Endothelial cell (in vitro differentiated cells): ENCODE data around the gene PLXNA2. TPM values are rescaled to one million over a fixed set of nuclear protein-coding genes. Genes with fewer than 3 reads are reported as not detected.

ENCODE experiments used
- DNase-seq: peaks from one replicate; pipeline ENCODE4 v3.0.0; 2021; ENCODE audit warnings: low spot score
- H3K27ac Mint-ChIP-seq: one replicate; pipeline ENCODE4 v1.8.0; 2021; ENCODE audit warnings: mixed read lengths, inconsistent platforms; ENCODE audit not compliant: unreplicated experiment
- H3K27me3 Mint-ChIP-seq: one replicate; pipeline ENCODE4 v1.8.0; 2021; ENCODE audit warnings: mild to moderate bottlenecking, moderate library complexity, mixed read lengths, inconsistent platforms; ENCODE audit not compliant: unreplicated experiment
- H3K36me3 Mint-ChIP-seq: one replicate; pipeline ENCODE4 v1.8.0; 2021; ENCODE audit warnings: mild to moderate bottlenecking, low read depth, mixed read lengths, inconsistent platforms; ENCODE audit not compliant: unreplicated experiment
- H3K4me1 Mint-ChIP-seq: one replicate; pipeline ENCODE4 v1.8.0; 2021; ENCODE audit warnings: mild to moderate bottlenecking, mixed read lengths, inconsistent platforms; ENCODE audit not compliant: unreplicated experiment
- H3K4me3 Mint-ChIP-seq: one replicate; pipeline ENCODE4 v1.8.0; 2021; ENCODE audit warnings: mild to moderate bottlenecking, mixed read lengths, inconsistent platforms; ENCODE audit not compliant: unreplicated experiment
- H3K9me3 Mint-ChIP-seq: one replicate; pipeline ENCODE4 v1.8.0; 2021; ENCODE audit warnings: mixed read lengths, inconsistent platforms; ENCODE audit not compliant: unreplicated experiment
- total RNA-seq: library from RNA; stranded (reverse); fragmentation: NEBNext Ultra II Directional; extraction: Animal tissue kit (Norgen Biotek cat#: 25700); gene quantifications from one replicate; pipeline ENCODE4 v1.2.1, GENCODE V29; 2021; ENCODE audit not compliant: unreplicated experiment
- TF ChIP-seq, protein P1 (sequence below): fragments of 200-600 bp; sonication (generic); IDR thresholded peaks from one replicate; pipeline ENCODE4 v1.5.0; 2021; ENCODE audit warnings: antibody characterized with exemption; ENCODE audit not compliant: unreplicated experiment

PLXNA2 gene
- total RNA-seq, 1 donor from 2014 or later: 25.6 TPM

DNA sequence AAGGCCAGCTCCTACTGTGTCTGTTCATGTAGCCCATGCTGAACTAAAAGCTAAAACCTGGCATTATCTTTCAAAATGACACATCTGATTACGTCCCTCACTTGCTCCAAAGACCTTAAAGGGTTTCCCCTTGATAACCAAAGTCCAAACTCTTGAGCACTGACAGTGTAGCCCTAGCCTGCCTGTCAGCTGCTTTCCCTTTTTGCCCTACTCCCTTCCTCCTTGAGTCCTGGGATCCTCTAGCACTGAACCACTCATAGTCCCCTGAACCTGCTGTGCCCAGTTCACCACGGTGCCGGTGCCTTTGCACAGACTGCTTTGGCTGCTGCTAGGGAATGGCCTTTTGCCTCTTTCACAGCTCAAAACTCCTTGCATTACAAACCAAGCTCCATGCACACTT is 67.5 kb downstream of the PLXNA2 start:
- Mint-ChIP-seq H3K27me3 (peaks cover 11% of the 10 kb centered on the region), H3K27ac (no peak overlapping the region), H3K36me3 (no peaks in the 10 kb centered on the region), H3K9me3 (no peaks in the 10 kb centered on the region), H3K4me3 (no peak overlapping the region), H3K4me1 (peaks cover 27% of the 10 kb centered on the region)
- TF ChIP-seq, protein P1, sequence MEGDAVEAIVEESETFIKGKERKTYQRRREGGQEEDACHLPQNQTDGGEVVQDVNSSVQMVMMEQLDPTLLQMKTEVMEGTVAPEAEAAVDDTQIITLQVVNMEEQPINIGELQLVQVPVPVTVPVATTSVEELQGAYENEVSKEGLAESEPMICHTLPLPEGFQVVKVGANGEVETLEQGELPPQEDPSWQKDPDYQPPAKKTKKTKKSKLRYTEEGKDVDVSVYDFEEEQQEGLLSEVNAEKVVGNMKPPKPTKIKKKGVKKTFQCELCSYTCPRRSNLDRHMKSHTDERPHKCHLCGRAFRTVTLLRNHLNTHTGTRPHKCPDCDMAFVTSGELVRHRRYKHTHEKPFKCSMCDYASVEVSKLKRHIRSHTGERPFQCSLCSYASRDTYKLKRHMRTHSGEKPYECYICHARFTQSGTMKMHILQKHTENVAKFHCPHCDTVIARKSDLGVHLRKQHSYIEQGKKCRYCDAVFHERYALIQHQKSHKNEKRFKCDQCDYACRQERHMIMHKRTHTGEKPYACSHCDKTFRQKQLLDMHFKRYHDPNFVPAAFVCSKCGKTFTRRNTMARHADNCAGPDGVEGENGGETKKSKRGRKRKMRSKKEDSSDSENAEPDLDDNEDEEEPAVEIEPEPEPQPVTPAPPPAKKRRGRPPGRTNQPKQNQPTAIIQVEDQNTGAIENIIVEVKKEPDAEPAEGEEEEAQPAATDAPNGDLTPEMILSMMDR: no peak
- DNase-seq: no peak

DNA sequence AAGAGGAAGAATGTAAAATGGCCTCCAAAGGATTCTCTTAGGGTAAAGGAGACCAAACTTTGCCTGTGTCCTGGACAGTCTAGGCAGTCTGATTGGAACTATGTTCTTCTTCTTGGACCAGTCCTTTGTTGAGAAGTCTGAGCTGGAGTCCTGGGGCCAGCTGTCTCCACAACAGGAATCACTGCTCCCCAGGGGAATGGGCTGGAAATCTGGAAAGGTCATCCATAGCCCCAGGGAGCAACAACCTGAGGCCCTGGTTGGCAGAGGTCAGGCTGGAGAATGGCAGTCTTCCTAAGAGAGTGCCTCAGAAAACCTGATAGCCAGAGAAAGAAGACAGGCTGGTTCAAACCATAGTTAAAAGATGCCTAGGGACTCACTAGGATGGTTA is 68.7 kb downstream of the PLXNA2 start:
- Mint-ChIP-seq H3K4me1 (peaks cover 28% of the 10 kb centered on the region), H3K4me3 (no peak overlapping the region), H3K27ac (no peak overlapping the region), H3K36me3 (no peaks in the 10 kb centered on the region), H3K27me3 (peaks cover 11% of the 10 kb centered on the region), H3K9me3 (no peaks in the 10 kb centered on the region)
- DNase-seq: no peak
- TF ChIP-seq, protein P1: no peak

DNA sequence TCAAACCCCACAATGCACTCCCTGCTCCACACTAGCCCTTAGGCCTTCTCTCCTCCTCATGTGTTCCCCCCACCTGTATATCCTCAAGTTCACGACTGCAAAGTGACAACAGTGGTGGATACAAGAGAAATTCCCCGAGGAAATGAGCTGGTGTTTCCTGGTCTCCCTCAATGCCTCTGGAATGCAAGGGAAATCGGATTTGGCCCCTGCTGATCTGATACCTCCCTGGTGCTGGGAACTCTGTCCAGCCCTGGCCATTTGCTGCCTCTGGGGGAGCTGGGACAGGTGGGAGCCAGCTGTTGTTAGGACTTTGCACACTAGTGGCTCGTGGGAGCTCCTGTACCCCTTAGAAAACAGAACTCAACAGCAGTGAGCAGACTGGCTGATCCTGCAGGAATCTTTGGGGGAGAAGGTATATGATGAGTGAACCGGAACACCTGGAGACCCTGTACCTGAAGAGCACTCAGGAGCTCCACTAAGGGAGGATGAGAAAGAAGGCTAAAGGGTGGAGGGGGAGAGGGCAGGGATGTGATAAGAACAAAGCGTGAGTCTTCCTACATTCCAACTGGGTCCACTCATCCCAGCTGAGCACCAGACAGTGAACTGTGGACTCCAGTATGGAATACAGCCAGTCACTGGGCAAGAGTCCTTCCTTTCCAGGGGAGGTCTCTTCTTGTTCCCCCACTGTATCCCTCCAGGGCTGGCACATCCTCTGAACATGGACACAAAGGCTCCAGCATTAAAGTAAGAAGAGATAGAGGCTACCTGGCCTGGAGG is 69.3 kb downstream of the PLXNA2 start:
- no peak for DNase-seq
- Mint-ChIP-seq H3K27me3 (peaks cover 13% of the 10 kb centered on the region), H3K4me3 (no peak overlapping the region), H3K36me3 (no peaks in the 10 kb centered on the region), H3K9me3 (no peaks in the 10 kb centered on the region), H3K4me1 (peaks cover 28% of the 10 kb centered on the region), H3K27ac (peak overlapping the region; percentile 20)
- TF ChIP-seq, protein P1: no peak

DNA sequence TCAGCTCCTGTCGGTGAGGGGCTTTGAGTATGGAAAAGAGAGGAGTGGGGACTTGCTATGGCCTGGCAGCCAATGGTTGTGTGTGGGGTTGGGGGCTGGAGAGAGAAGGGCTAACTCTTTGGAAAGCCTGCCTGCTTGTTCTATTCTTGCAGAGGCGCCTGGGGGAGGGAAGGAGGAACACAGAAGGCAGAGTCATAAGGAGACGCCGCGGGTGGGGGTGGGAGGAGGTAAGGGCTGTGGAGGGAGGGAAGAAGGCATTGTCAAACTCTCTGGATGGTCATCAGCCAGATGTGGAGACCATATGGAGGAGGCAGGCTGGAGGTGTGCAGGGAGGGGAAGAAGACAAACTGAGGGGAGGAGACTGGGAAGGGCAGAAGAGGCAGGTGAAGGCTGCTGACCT is 70.0 kb downstream of the PLXNA2 start:
- H3K27me3 Mint-ChIP-seq: peaks cover 13% of the 10 kb centered on the region

DNA sequence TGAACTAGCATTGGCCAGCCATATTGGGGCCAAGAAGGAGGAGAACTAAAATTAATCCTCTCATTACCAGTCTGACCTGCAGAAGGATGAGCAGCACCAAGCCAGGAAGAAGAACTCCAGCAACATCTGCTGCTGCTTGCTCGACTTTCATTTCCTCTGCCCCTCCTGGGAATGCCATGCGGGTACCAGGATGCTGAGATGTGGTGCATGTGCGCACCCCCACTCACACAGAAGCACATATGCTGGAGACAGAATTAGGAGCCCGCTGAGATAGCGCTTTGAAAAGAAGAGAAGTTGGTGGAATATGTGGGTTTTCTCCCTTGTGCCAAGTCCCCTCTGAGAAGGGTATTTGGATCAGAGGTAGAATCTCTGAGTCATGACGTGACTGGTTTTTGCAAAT is 70.4 kb downstream of the PLXNA2 start:
- H3K4me3 Mint-ChIP-seq: no peak overlapping the region
- peaks cover 13% of the 10 kb centered on the region for H3K27me3 Mint-ChIP-seq
- peaks cover 28% of the 10 kb centered on the region for H3K4me1 Mint-ChIP-seq
- no peak overlapping the region for H3K27ac Mint-ChIP-seq
- H3K9me3 Mint-ChIP-seq: no peaks in the 10 kb centered on the region
- H3K36me3 Mint-ChIP-seq: no peaks in the 10 kb centered on the region
- TF ChIP-seq, protein P1: no peak
- DNase-seq: no peak

More for the DNA sequence above, 70.0 kb downstream of the PLXNA2 start:
- no peak overlapping the region for H3K27ac Mint-ChIP-seq
- TF ChIP-seq, protein P1: no peak
- no peak for DNase-seq
- H3K4me3 Mint-ChIP-seq: no peak overlapping the region
- H3K4me1 Mint-ChIP-seq: peaks cover 28% of the 10 kb centered on the region
- H3K36me3 Mint-ChIP-seq: no peaks in the 10 kb centered on the region
- no peaks in the 10 kb centered on the region for H3K9me3 Mint-ChIP-seq
